SK-N-SH (cell line): Measurements from ENCODE around the gene WDR31.

Source experiments
- EZH2phosphoT487 ChIP-seq: fragments of 200-600 bp; sonication (generic); IDR thresholded peaks from 2 replicates; pipeline ENCODE4 v1.6.1; 2017; ENCODE audit warnings: low read depth, mixed run types, mild to moderate bottlenecking, antibody characterized with exemption, moderate library complexity, borderline replicate concordance
- POLR2AphosphoS5 ChIP-seq: IDR thresholded peaks from 2 replicates; pipeline ENCODE4 v1.6.1; 2012; ENCODE audit warnings: low read depth, low read length
- RAD21 ChIP-seq: IDR thresholded peaks from 2 replicates; pipeline ENCODE4 v1.6.1; 2012; ENCODE audit warnings: mild to moderate bottlenecking, low read length
- TAF1 ChIP-seq: IDR thresholded peaks from 2 replicates; pipeline ENCODE4 v1.6.1; 2012; ENCODE audit warnings: low read depth, mild to moderate bottlenecking, low read length, moderate library complexity, borderline replicate concordance
- TF ChIP-seq, protein P1 (sequence below): fragments of 200-600 bp; sonication (generic); IDR thresholded peaks from 2 replicates; pipeline ENCODE4 v1.6.1; 2017; ENCODE audit warnings: antibody characterized with exemption, mild to moderate bottlenecking, moderate library complexity
- TF ChIP-seq, protein P2 (sequence below): fragments of 150-350 bp; IDR thresholded peaks from 2 replicates; pipeline ENCODE4 v1.6.1; 2017; ENCODE audit warnings: antibody characterized with exemption, low read length, low read depth, borderline replicate concordance

DNA sequence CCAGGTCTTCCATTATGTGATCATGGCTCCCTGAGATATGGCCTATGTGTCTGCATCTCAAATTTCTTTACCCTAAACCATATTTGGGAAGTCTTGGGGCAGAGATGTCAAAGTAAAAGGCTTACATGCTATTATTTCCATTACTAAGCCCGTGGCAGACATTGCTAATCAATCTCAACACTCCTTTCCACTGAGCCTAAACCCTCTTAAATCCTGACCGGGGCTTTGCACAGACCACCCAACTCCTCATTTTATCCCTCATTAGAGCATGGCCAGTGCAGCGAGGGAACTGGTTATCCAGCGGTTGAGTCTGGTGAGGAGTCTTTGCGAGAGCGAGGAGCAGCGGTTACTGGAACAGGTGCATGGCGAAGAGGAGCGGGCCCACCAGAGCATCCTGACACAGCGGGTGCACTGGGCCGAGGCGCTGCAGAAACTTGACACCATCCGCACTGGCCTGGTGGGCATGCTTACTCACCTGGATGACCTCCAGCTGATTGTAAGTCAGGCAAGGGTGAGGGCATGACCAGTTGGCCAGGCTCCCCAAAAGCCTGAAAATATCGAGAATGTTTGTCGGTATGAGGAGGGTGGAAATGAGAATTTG lies 20.3 kb upstream of the WDR31 start:
- TF ChIP-seq TAF1 (no peak), EZH2phosphoT487 (no peak), RAD21 (no peak), POLR2AphosphoS5 (no peak)
- TF ChIP-seq, protein P1, sequence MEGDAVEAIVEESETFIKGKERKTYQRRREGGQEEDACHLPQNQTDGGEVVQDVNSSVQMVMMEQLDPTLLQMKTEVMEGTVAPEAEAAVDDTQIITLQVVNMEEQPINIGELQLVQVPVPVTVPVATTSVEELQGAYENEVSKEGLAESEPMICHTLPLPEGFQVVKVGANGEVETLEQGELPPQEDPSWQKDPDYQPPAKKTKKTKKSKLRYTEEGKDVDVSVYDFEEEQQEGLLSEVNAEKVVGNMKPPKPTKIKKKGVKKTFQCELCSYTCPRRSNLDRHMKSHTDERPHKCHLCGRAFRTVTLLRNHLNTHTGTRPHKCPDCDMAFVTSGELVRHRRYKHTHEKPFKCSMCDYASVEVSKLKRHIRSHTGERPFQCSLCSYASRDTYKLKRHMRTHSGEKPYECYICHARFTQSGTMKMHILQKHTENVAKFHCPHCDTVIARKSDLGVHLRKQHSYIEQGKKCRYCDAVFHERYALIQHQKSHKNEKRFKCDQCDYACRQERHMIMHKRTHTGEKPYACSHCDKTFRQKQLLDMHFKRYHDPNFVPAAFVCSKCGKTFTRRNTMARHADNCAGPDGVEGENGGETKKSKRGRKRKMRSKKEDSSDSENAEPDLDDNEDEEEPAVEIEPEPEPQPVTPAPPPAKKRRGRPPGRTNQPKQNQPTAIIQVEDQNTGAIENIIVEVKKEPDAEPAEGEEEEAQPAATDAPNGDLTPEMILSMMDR = no peak
- TF ChIP-seq, protein P2, sequence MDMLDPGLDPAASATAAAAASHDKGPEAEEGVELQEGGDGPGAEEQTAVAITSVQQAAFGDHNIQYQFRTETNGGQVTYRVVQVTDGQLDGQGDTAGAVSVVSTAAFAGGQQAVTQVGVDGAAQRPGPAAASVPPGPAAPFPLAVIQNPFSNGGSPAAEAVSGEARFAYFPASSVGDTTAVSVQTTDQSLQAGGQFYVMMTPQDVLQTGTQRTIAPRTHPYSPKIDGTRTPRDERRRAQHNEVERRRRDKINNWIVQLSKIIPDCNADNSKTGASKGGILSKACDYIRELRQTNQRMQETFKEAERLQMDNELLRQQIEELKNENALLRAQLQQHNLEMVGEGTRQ = no peak
